ENCODE results near the gene EDN2.

EDN2 gene

GRCh38 chr1:41479000-41479807 lies 5.3 kb downstream of the EDN2 start:
- peak; percentile 83 for DNase-seq (ENCODE audit: low read depth)
- TF ChIP-seq CTCF (conservative IDR thresholded peaks at IDR 0.05; ENCODE audit: low read depth, low read length), result no peak
- no peak overlapping the region for H3K4me3 ChIP-seq (ENCODE audit: low read depth, low read length)

- H3K4me3 ChIP-seq (ENCODE audit: low read depth, low read length), result no peak overlapping the region
- TF ChIP-seq CTCF (conservative IDR thresholded peaks at IDR 0.05; ENCODE audit: low read depth, low read length), result no peak
- no peak for DNase-seq (ENCODE audit: low read depth)
Measured at GRCh38 chr1:41478118-41478748, 6.2 kb downstream of the EDN2 start.

- TF ChIP-seq CTCF (conservative IDR thresholded peaks at IDR 0.05; ENCODE audit: low read depth, low read length), result no peak
- DNase-seq (ENCODE audit: low read depth), result peak; percentile 81
- H3K4me3 ChIP-seq (ENCODE audit: low read depth, low read length), result no peak overlapping the region
Measured at GRCh38 chr1:41476807-41477361, 7.6 kb downstream of the EDN2 start.

GRCh38 chr1:41475859-41476567 lies 8.5 kb downstream of the EDN2 start:
- no peak overlapping the region for H3K4me3 ChIP-seq (ENCODE audit: low read depth, low read length)
- peak; percentile 23 for TF ChIP-seq CTCF (conservative IDR thresholded peaks at IDR 0.05; ENCODE audit: low read depth, low read length)
- no peak for DNase-seq (ENCODE audit: low read depth)

- no peak overlapping the region for H3K4me3 ChIP-seq (ENCODE audit: low read depth, low read length)
- no peak for DNase-seq (ENCODE audit: low read depth)
- no peak for TF ChIP-seq CTCF (conservative IDR thresholded peaks at IDR 0.05; ENCODE audit: low read depth, low read length)
Measured at GRCh38 chr1:41475346-41475745, 9.1 kb downstream of the EDN2 start.

- H3K4me3 ChIP-seq (ENCODE audit: low read depth, low read length), result no peak overlapping the region
- no peak for DNase-seq (ENCODE audit: low read depth)
- no peak for TF ChIP-seq CTCF (conservative IDR thresholded peaks at IDR 0.05; ENCODE audit: low read depth, low read length)
Measured at GRCh38 chr1:41474490-41475271, 9.8 kb downstream of the EDN2 start.

Data from choroid plexus epithelial cell (primary cell).